B cell (primary cell): ENCODE data around the gene MAZ. TPM values are rescaled to one million over a fixed set of nuclear protein-coding genes. Genes with fewer than 3 reads are reported as not detected.

Experiments used
- ATAC-seq: fragments of 200-7000 bp; cut with Tn5 transposase; one replicate; pipeline ENCODE4 v1.10.0; 2021; ENCODE audit warnings: low read depth, mild to moderate bottlenecking, moderate number of reproducible peaks, moderate library complexity
- CTCF ChIA-PET: fragments of 350-600 bp; sonication (Branson Sonifier 250); formaldehyde crosslinking; loops from one replicate; lab custom pipeline; 2021; ENCODE audit warnings: antibody characterized with exemption, inconsistent platforms; lab: Charles Lee
- POLR2A ChIA-PET: fragments of 350-600 bp; sonication (Branson Sonifier 250); formaldehyde crosslinking; loops from one replicate; lab custom pipeline; 2021; ENCODE audit warnings: antibody characterized with exemption; lab: Charles Lee
- DNase-seq: peaks from one replicate; pipeline ENCODE4 v3.0.0; 2013
- H2AFZ ChIP-seq: 2 replicates; pipeline ENCODE4 v1.6.1; 2012; ENCODE audit warnings: mild to moderate bottlenecking, low read depth, low read length; ENCODE audit not compliant: insufficient read depth, poor library complexity, severe bottlenecking
- H3K27ac ChIP-seq, 2 donors: 1 replicate in 1 of 2; 2 replicates in 1 of 2; pipeline ENCODE4 v1.5.1; 2012 to 2013; ENCODE audit warnings: low read length in 2 of 2, mild to moderate bottlenecking in 2 of 2, moderate library complexity in 1 of 2
- H3K27me3 ChIP-seq, 4 experiments: fragments of 200-600 bp in 1 of 4; sonication (generic) in 1 of 4; replicated peaks in 1 of 4; 1 replicate in 2 of 4; 2 replicates in 2 of 4; pipeline versions ENCODE4 v1.6.1 to v1.7.0; 2013 to 2016; ENCODE audit warnings: low read length in 3 of 4, mild to moderate bottlenecking in 2 of 4, mixed read lengths in 1 of 4, moderate library complexity in 1 of 4; ENCODE audit not compliant: insufficient read depth in 4 of 4, control insufficient read depth in 3 of 4; ENCODE audit errors: control extremely low read depth in 1 of 4
- H3K36me3 ChIP-seq, 2 experiments: replicated peaks in 1 of 2; 1 replicate in 1 of 2; 2 replicates in 1 of 2; pipeline versions ENCODE4 v1.6.1 to v1.7.1; 2013; ENCODE audit warnings: low read length in 1 of 2; ENCODE audit not compliant: insufficient read depth in 2 of 2, control insufficient read depth in 1 of 2; ENCODE audit errors: control extremely low read depth in 1 of 2, extremely low read depth in 1 of 2
- H3K4me1 ChIP-seq, 2 donors: fragments of 200-600 bp in 1 of 2; sonication (generic) in 1 of 2; 1 replicate in 1 of 2; 2 replicates in 1 of 2; pipeline versions ENCODE4 v1.5.1 to v1.6.1; 2013 to 2017; ENCODE audit warnings: low read length in 2 of 2; ENCODE audit not compliant: control insufficient read depth in 2 of 2, insufficient read depth in 2 of 2
- H3K4me2 ChIP-seq: replicated peaks from 2 replicates; pipeline ENCODE3; 2012; ENCODE audit warnings: mild to moderate bottlenecking, low read depth, low read length; ENCODE audit not compliant: poor library complexity, severe bottlenecking
- H3K4me3 ChIP-seq, 5 experiments: fragments of 200-600 bp in 1 of 5; sonication (generic) in 1 of 5; 1 replicate in 3 of 5; 2 replicates in 2 of 5; pipeline versions ENCODE4 v1.5.1 to v1.7.0; 2011 to 2016; ENCODE audit warnings: low read length in 4 of 5, mild to moderate bottlenecking in 4 of 5, low read depth in 2 of 5, control low read depth in 1 of 5, moderate library complexity in 1 of 5; ENCODE audit not compliant: insufficient read depth in 1 of 5; ENCODE audit errors: control extremely low read depth in 1 of 5, extremely low read depth in 1 of 5
- H3K79me2 ChIP-seq: fragments of 200-600 bp; sonication (generic); one replicate; pipeline ENCODE4 v1.6.0; 2016; ENCODE audit warnings: low read length; ENCODE audit not compliant: control insufficient read depth, insufficient read depth
- H3K9ac ChIP-seq: fragments of 200-600 bp; sonication (generic); 2 replicates; pipeline ENCODE4 v1.6.1; 2017; ENCODE audit warnings: mild to moderate bottlenecking, low read length, moderate library complexity
- H3K9me3 ChIP-seq, 3 donors: one replicate each; pipeline versions ENCODE4 v1.6.1 to v1.7.1; 2013; ENCODE audit warnings: low read length in 2 of 3; ENCODE audit not compliant: control insufficient read depth in 2 of 3, insufficient read depth in 1 of 3; ENCODE audit errors: control extremely low read depth in 1 of 3
- H4K20me1 ChIP-seq: 2 replicates; pipeline ENCODE4 v1.6.0; 2012; ENCODE audit warnings: mild to moderate bottlenecking, low read length; ENCODE audit not compliant: insufficient read depth, control insufficient read depth, poor library complexity, severe bottlenecking
- H3K27ac Mint-ChIP-seq: one replicate; pipeline ENCODE4 v1.8.0; 2021; ENCODE audit warnings: mixed read lengths
- H3K27me3 Mint-ChIP-seq: one replicate; pipeline ENCODE4 v1.8.0; 2021; ENCODE audit warnings: mixed read lengths
- H3K4me1 Mint-ChIP-seq: one replicate; pipeline ENCODE4 v1.8.0; 2021; ENCODE audit warnings: mixed read lengths
- H3K4me3 Mint-ChIP-seq: one replicate; pipeline ENCODE4 v1.8.0; 2021; ENCODE audit warnings: mixed read lengths
- H3K9me3 Mint-ChIP-seq: one replicate; pipeline ENCODE4 v1.8.0; 2022; ENCODE audit warnings: mixed read lengths; ENCODE audit not compliant: insufficient read depth
- CTCF ChIP-seq: fragments of 200-600 bp; IDR thresholded peaks from one replicate; pipeline ENCODE4 v1.8.0; 2022; ENCODE audit warnings: antibody characterized with exemption, mild to moderate bottlenecking
- EZH2 ChIP-seq: IDR thresholded peaks from 2 replicates; pipeline ENCODE4 v1.6.1; 2012; ENCODE audit warnings: borderline replicate concordance, low read depth, mild to moderate bottlenecking, moderate library complexity, low read length; ENCODE audit not compliant: insufficient read depth, poor library complexity, severe bottlenecking
- WGBS: methylation state at CpG from one replicate; pipeline ENCODE4 v1.1.5; 2013; ENCODE audit warnings: missing lambda C conversion rate; ENCODE audit not compliant: insufficient coverage; 5-methylcytosine and 5-hydroxymethylcytosine counted together
- intact Hi-C: fragments of 100-400 bp; cut with micrococcal nuclease; formaldehyde crosslinking; loops from one replicate; pipeline ENCODE4 v1.10.0; 2022
- polyA plus RNA-seq: library from polyadenylated mRNA; depleted of rRNA; stranded (reverse); fragments of >200 nt; gene quantifications from 2 replicates; pipeline ENCODE4 v1.2.3, GENCODE V29; 2012
- total RNA-seq, 2 donors: library from RNA; stranded (reverse); fragments of 120-200 nt in 1 of 2; gene quantifications; 1 replicate in 1 of 2; 2 replicates in 1 of 2; pipeline versions ENCODE4 v1.2.3 to v1.2.4, GENCODE V29; 2013 to 2022

The MAZ gene
- total and polyA plus RNA-seq, 2 donors (not counting 1 experiment from before 2014, with no cell fraction given) = 170 to 198 TPM

GRCh38 chr16:29836623-29837022, 30.3 kb downstream of the MAZ start:
- CTCF ChIA-PET = interaction anchor here (0.7 kb wide), 1 partner anchor 9 kb away, joined by 3 read pairs; no protein-coding TSS in a partner anchor
- Histone ChIP-seq H3K27ac (no peak overlapping the region), H4K20me1 (peaks cover 1% of the 10 kb centered on the region), H3K79me2 (no peaks in the 10 kb centered on the region), H3K4me2 (no peak overlapping the region), H3K27me3 (no peaks in the 10 kb centered on the region), H3K4me3 (no peak overlapping the region), H3K9ac (no peak overlapping the region), H2AFZ (no peak overlapping the region), H3K36me3 (peaks cover 4 to 67% of the 10 kb centered on the region in 2 experiments), H3K9me3 (no peaks in the 10 kb centered on the region), H3K4me1 (no peaks in the 10 kb centered on the region)
- intact Hi-C loops = no loop called here
- no peak for TF ChIP-seq CTCF
- no peak for TF ChIP-seq EZH2
- Mint-ChIP-seq H3K4me1 (no peaks in the 10 kb centered on the region), H3K27me3 (no peaks in the 10 kb centered on the region), H3K4me3 (no peak overlapping the region), H3K27ac (no peak overlapping the region), H3K9me3 (no peaks in the 10 kb centered on the region)
- DNase-seq (no peak), ATAC-seq (no peak)
- POLR2A ChIA-PET = interaction anchor here (1.1 kb wide), 1 partner anchor 17 kb away, joined by 3 read pairs; the partner anchor contains the start of gene MVP
- WGBS = 97% methylated on average over 8 of the region's 15 CpGs

DNA sequence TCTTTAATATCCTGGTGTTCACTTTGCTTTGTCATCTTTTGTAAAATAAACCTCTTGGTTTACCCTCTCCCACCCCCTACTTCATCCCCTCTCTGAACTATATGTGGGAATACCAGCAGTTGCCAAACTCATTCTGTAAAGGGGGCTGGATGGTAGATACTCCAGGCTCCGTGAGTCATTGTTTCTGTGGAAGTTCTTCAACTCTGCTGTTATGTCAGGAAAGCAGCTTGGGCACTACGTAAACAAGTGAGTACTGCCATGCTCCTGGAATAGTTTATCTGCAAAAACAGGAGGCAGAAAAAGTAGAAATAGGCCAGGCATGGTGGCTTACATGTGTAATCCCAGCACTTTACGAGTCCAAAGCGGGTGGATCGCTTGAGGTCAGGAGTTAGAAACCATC, 31.5 kb downstream of the MAZ start:
- H3K9ac ChIP-seq = no peak overlapping the region
- H3K27me3 Mint-ChIP-seq = no peaks in the 10 kb centered on the region
- no peak overlapping the region for H3K27ac Mint-ChIP-seq
- no peaks in the 10 kb centered on the region for H3K4me1 ChIP-seq
- ChIA-PET POLR2A (interaction anchor here (1.1 kb wide), 1 partner anchor 18 kb away, joined by 3 read pairs; the partner anchor contains the start of gene MVP), CTCF (interaction anchor here (0.9 to 1.2 kb wide), 2 partner anchors 9 to 10 kb away, joined by 3 to 4 read pairs; no protein-coding TSS in a partner anchor)
- no peak overlapping the region for H3K4me3 ChIP-seq
- H3K9me3 ChIP-seq = no peaks in the 10 kb centered on the region
- no peak for DNase-seq
- H3K4me3 Mint-ChIP-seq = no peak overlapping the region
- no peaks in the 10 kb centered on the region for H3K79me2 ChIP-seq
- H2AFZ ChIP-seq = no peak overlapping the region
- H4K20me1 ChIP-seq = no peaks in the 10 kb centered on the region
- WGBS = 100% methylated on average over 3 of the region's 5 CpGs
- H3K4me2 ChIP-seq = no peak overlapping the region
- intact Hi-C loops = no loop called here
- no peak for ATAC-seq
- TF ChIP-seq EZH2 (no peak), CTCF (no peak)
- H3K36me3 ChIP-seq = peaks cover 4 to 66% of the 10 kb centered on the region in 2 experiments
- H3K27me3 ChIP-seq = no peaks in the 10 kb centered on the region
- H3K9me3 Mint-ChIP-seq = no peaks in the 10 kb centered on the region
- no peaks in the 10 kb centered on the region for H3K4me1 Mint-ChIP-seq
- H3K27ac ChIP-seq = no peak overlapping the region
